SK-N-SH treated with all-trans-retinoic acid at 6 μM for 48 hours (cell line): Measurements from ENCODE around the gene HDDC3.

Source experiments
- CREB5 ChIP-seq: fragments of 250-450 bp; sonication (Bioruptor Pico); IDR thresholded peaks from 2 replicates; pipeline ENCODE4 v1.5.1; 2020; ENCODE audit warnings: low read depth, mild to moderate bottlenecking, moderate library complexity
- RARB ChIP-seq: fragments of 250-450 bp; sonication (Bioruptor Pico); IDR thresholded peaks from 2 replicates; pipeline ENCODE4 v1.8.0; 2021; ENCODE audit warnings: mild to moderate bottlenecking, moderate library complexity
- SNAI2 ChIP-seq: fragments of 250-450 bp; sonication (Bioruptor Pico); IDR thresholded peaks from 2 replicates; pipeline ENCODE4 v1.5.0; 2020; ENCODE audit warnings: mild to moderate bottlenecking, moderate library complexity
- ZC3H10 ChIP-seq: fragments of 250-450 bp; sonication (Bioruptor Pico); IDR thresholded peaks from 2 replicates; pipeline ENCODE4 v1.5.1; 2021; ENCODE audit warnings: mild to moderate bottlenecking, moderate library complexity
- ZFP3 ChIP-seq: fragments of 250-450 bp; sonication (Bioruptor Pico); IDR thresholded peaks from 2 replicates; pipeline ENCODE4 v1.5.0; 2020; ENCODE audit warnings: mild to moderate bottlenecking, moderate library complexity
- ZFP30 ChIP-seq: fragments of 450-650 bp; formaldehyde crosslinking; IDR thresholded peaks from 2 replicates; pipeline ENCODE4 v1.5.0; 2022; ENCODE audit warnings: mild to moderate bottlenecking, moderate library complexity
- ZNF8 ChIP-seq: fragments of 450-650 bp; formaldehyde crosslinking; IDR thresholded peaks from 2 replicates; pipeline ENCODE4 v1.5.0; 2020; ENCODE audit warnings: mild to moderate bottlenecking, moderate library complexity
- TF ChIP-seq, protein P1 (sequence below): fragments of 250-450 bp; sonication (Bioruptor Pico); IDR thresholded peaks from 2 replicates; pipeline ENCODE4 v1.8.0; 2020; ENCODE audit warnings: mild to moderate bottlenecking, moderate library complexity, borderline replicate concordance

DNA sequence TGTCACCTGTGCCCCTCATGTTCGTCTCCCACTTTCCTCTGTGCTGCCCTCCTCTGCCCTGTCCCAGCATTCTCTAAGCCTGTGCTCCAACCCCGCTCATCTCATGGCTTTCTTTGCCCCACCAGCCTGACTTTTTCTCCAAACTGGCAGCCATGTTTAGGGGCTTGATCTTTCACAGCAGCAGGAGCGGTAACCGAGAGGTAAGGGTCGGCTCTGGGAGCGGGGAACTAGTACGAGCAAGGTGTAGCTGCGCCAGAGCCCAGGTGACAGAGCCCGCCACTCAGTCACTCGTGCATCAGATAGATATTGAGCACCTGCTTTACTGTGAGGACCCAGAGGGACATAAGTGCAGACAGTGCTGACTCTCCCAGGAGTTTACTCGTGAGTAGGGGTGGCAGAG lies 15.9 kb downstream of the HDDC3 start:
- TF ChIP-seq, protein P1, sequence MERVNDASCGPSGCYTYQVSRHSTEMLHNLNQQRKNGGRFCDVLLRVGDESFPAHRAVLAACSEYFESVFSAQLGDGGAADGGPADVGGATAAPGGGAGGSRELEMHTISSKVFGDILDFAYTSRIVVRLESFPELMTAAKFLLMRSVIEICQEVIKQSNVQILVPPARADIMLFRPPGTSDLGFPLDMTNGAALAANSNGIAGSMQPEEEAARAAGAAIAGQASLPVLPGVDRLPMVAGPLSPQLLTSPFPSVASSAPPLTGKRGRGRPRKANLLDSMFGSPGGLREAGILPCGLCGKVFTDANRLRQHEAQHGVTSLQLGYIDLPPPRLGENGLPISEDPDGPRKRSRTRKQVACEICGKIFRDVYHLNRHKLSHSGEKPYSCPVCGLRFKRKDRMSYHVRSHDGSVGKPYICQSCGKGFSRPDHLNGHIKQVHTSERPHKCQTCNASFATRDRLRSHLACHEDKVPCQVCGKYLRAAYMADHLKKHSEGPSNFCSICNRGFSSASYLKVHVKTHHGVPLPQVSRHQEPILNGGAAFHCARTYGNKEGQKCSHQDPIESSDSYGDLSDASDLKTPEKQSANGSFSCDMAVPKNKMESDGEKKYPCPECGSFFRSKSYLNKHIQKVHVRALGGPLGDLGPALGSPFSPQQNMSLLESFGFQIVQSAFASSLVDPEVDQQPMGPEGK, result no peak
- TF ChIP-seq CREB5 (CRISPR knock-in tag) (no peak), ZFP3 (CRISPR knock-in tag) (no peak), ZC3H10 (CRISPR knock-in tag) (no peak), ZFP30 (CRISPR knock-in tag) (no peak), ZNF8 (CRISPR knock-in tag) (no peak), RARB (CRISPR knock-in tag) (no peak), SNAI2 (CRISPR knock-in tag) (no peak)
